Astrocyte (in vitro differentiated cells and primary cell): Measurements from ENCODE around the gene PSORS1C1.

ENCODE experiments used
- EZH2 ChIP-seq: IDR thresholded peaks from 2 replicates; pipeline ENCODE4 v1.6.1; 2012; ENCODE audit warnings: mild to moderate bottlenecking, low read length, inconsistent platforms; ENCODE audit not compliant: insufficient read depth
- TF ChIP-seq, protein P1 (sequence below): IDR thresholded peaks from 2 replicates; pipeline ENCODE4 v1.5.1; 2011; ENCODE audit warnings: low read depth, mild to moderate bottlenecking, inconsistent platforms, low read length, moderate library complexity; ENCODE audit not compliant: insufficient read depth

DNA sequence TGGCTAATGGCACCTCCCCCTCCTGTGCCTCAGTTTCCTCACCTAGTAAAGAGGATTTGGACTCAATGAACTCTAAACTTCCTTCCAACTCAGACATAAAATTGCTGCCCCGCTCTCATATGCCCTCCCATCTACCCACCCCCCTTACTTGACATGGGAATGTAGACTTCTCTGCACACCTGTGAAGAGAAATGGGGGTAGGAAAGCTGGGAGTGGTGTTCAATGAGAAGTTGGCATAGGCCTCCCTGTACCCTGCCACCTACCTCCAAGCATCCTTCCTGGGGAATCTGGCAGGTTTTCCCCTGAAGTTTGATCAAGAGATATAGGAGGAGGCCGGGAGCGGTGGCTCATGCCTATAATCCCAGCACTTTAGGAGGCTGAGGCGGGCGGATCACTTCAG, 59.8 kb downstream of the PSORS1C1 start:
- TF ChIP-seq EZH2, result no peak
- TF ChIP-seq, protein P1, sequence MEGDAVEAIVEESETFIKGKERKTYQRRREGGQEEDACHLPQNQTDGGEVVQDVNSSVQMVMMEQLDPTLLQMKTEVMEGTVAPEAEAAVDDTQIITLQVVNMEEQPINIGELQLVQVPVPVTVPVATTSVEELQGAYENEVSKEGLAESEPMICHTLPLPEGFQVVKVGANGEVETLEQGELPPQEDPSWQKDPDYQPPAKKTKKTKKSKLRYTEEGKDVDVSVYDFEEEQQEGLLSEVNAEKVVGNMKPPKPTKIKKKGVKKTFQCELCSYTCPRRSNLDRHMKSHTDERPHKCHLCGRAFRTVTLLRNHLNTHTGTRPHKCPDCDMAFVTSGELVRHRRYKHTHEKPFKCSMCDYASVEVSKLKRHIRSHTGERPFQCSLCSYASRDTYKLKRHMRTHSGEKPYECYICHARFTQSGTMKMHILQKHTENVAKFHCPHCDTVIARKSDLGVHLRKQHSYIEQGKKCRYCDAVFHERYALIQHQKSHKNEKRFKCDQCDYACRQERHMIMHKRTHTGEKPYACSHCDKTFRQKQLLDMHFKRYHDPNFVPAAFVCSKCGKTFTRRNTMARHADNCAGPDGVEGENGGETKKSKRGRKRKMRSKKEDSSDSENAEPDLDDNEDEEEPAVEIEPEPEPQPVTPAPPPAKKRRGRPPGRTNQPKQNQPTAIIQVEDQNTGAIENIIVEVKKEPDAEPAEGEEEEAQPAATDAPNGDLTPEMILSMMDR, result no peak
